ENCODE results near the gene C1QL4.
"Not testable (repeated sequence)": the region's sequence is repeated elsewhere in the genome, so short reads cannot be mapped to it uniquely, and the experiment has no call there.

Gene C1QL4

GRCh38 chr12:49347311-49348193 lies 10.6 kb upstream of the C1QL4 start:
- DNase-seq = peak; percentile 80

- DNase-seq = no peak
Measured at GRCh38 chr12:49346659-49347310, 9.8 kb upstream of the C1QL4 start, which contains the start of gene DNAJC22. DNAJC22 (plus strand) TSS chr12:49346888; CDS start chr12:49348873, 1,985 bp downstream.

GRCh38 chr12:49345825-49346658 lies 9.1 kb upstream of the C1QL4 start:
- no peak for DNase-seq

- no peak for DNase-seq
Measured at GRCh38 chr12:49345051-49345824, 8.2 kb upstream of the C1QL4 start.

- DNase-seq = no peak
Measured at GRCh38 chr12:49344486-49345050, 7.6 kb upstream of the C1QL4 start.

GRCh38 chr12:49342914-49343731 lies 6.1 kb upstream of the C1QL4 start:
- DNase-seq = peak; percentile 71

- DNase-seq = peak; percentile 80
Measured at GRCh38 chr12:49342066-49342913, 5.3 kb upstream of the C1QL4 start.

GRCh38 chr12:49341777-49342065 lies 4.7 kb upstream of the C1QL4 start:
- DNase-seq = no peak

- no peak for DNase-seq
Measured at GRCh38 chr12:49340971-49341776, 4.2 kb upstream of the C1QL4 start.

GRCh38 chr12:49340095-49340870 lies 3.3 kb upstream of the C1QL4 start:
- no peak for DNase-seq

GRCh38 chr12:49339464-49339861 lies 2.5 kb upstream of the C1QL4 start:
- no peak for DNase-seq

GRCh38 chr12:49338830-49339463 lies 2.0 kb upstream of the C1QL4 start:
- DNase-seq = no peak

GRCh38 chr12:49335955-49336644 lies 888 bp downstream of the C1QL4 start:
- no peak for DNase-seq

GRCh38 chr12:49335118-49335954 lies 1.7 kb downstream of the C1QL4 start:
- DNase-seq = no peak

GRCh38 chr12:49334681-49335080 lies 2.3 kb downstream of the C1QL4 start:
- no peak for DNase-seq

- DNase-seq = no peak
Measured at GRCh38 chr12:49334226-49334625, 2.8 kb downstream of the C1QL4 start.

GRCh38 chr12:49333778-49334177 lies 3.2 kb downstream of the C1QL4 start:
- DNase-seq = not testable (repeated sequence)
